MM.1S (cell line): ENCODE measurements around the gene MADD.

Source experiments
- CTCF ChIP-seq: fragments of 300-600 bp; sonication (generic); IDR thresholded peaks from 2 replicates; pipeline ENCODE4 v1.5.1; 2016; ENCODE audit warnings: antibody characterized with exemption, low read length, mixed read lengths
- EZH2phosphoT487 ChIP-seq: fragments of 300-600 bp; sonication (generic); IDR thresholded peaks from 2 replicates; pipeline ENCODE4 v1.6.1; 2018; ENCODE audit warnings: antibody characterized with exemption, low read length

GRCh38 chr11:47248304-47248663, 21.6 kb upstream of the MADD start:
- TF ChIP-seq CTCF (no peak), EZH2phosphoT487 (no peak)
